Measurements from ENCODE around the gene GOT1. TPM values are rescaled to one million over a fixed set of nuclear protein-coding genes. Genes with fewer than 3 reads are reported as not detected.

GOT1 gene
- total and polyA plus RNA-seq, 2 of the 8 experiments (the other 6 are each of a cell fraction or from before 2014, with no cell fraction given): 16.7 to 47.0 TPM

GRCh38 chr10:99430451-99431189 is at the start of gene GOT1 (continued):
- TF ChIP-seq SIX5 (IDR thresholded peaks at IDR 0.05; ENCODE audit: low read depth, low read length): no peak
- TF ChIP-seq ATF2 (IDR thresholded peaks at IDR 0.05; ENCODE audit: low read length): no peak
- TF ChIP-seq SIRT6 (IDR thresholded peaks at IDR 0.05; ENCODE audit: low read length): no peak
- TF ChIP-seq SAP30 (IDR thresholded peaks at IDR 0.05; ENCODE audit: insufficient read depth, insufficient replicate concordance, low read length): no peak
- TF ChIP-seq POLR2A (IDR thresholded peaks at IDR 0.05; ENCODE audit: control extremely low read depth in 1 of 2, low read depth in 2 of 2, low read length in 2 of 2): peak; percentile 87 to 94
- peak; percentile 98 for TF ChIP-seq SP1 (IDR thresholded peaks at IDR 0.05; ENCODE audit: low read depth, low read length)
- TF ChIP-seq PHF8 (conservative IDR thresholded peaks at IDR 0.05; ENCODE audit: low read depth, low read length): peak; percentile 83
- TF ChIP-seq RXRA (IDR thresholded peaks at IDR 0.05; ENCODE audit: insufficient read depth, low read depth, low read length): no peak
- TF ChIP-seq RNF2 (IDR thresholded peaks at IDR 0.05; ENCODE audit: borderline replicate concordance, low read depth, low read length, missing control alignments, poor library complexity, severe bottlenecking): no peak
- peak in 1 of 2 experiments; percentile 25; a peak in 1 of 4 replicates for TF ChIP-seq HDAC2 (IDR thresholded peaks at IDR 0.05; ENCODE audit: borderline replicate concordance in 1 of 2, low read depth in 2 of 2, low read length in 2 of 2)
- peak; percentile 72 for TF ChIP-seq KDM4A (IDR thresholded peaks at IDR 0.05; ENCODE audit: low read depth, low read length, severe bottlenecking)
- no peak for TF ChIP-seq GTF2F1 (IDR thresholded peaks at IDR 0.05; ENCODE audit: borderline replicate concordance, low read depth, low read length)
- TF ChIP-seq USF2 (IDR thresholded peaks at IDR 0.05; ENCODE audit: low read length): no peak
- TF ChIP-seq E2F6 (IDR thresholded peaks at IDR 0.05): peak; percentile 64; the same call in 1 of the 2 replicates
- TF ChIP-seq YY1 (IDR thresholded peaks at IDR 0.05; ENCODE audit: low read depth, low read length): no peak
- no peak for TF ChIP-seq MAFK (IDR thresholded peaks at IDR 0.05; ENCODE audit: low read depth, low read length)
- no peak for TF ChIP-seq HDAC6 (IDR thresholded peaks at IDR 0.05; ENCODE audit: low read depth, low read length)
- no peak for TF ChIP-seq BACH1 (IDR thresholded peaks at IDR 0.05; ENCODE audit: low read length)
- TF ChIP-seq TBP (IDR thresholded peaks at IDR 0.05; ENCODE audit: low read depth, low read length): peak; percentile 90
- peak; percentile 90 for TF ChIP-seq CHD2 (IDR thresholded peaks at IDR 0.05; ENCODE audit: low read length)

Measured in H1 (cell line).